Hepatocyte (in vitro differentiated cells): Measurements from ENCODE around the gene RAET1G. TPM values are rescaled to one million over a fixed set of nuclear protein-coding genes. Genes with fewer than 3 reads are reported as not detected.

Source experiments
- DNase-seq: peaks from one replicate; pipeline ENCODE4 v3.0.0-alpha.2; 2016; ENCODE audit warnings: low spot score
- H2AFZ ChIP-seq: fragments of 200-600 bp; sonication (generic); 2 replicates; pipeline ENCODE4 v1.6.0; 2016; ENCODE audit warnings: antibody characterized with exemption, mild to moderate bottlenecking
- H3K27ac ChIP-seq: fragments of 200-600 bp; sonication (generic); 2 replicates; pipeline ENCODE4 v1.5.1; 2016; ENCODE audit warnings: mild to moderate bottlenecking
- H3K27me3 ChIP-seq: fragments of 200-600 bp; sonication (generic); 2 replicates; pipeline ENCODE4 v1.6.1; 2016
- H3K36me3 ChIP-seq: fragments of 200-600 bp; sonication (generic); replicated peaks from 2 replicates; pipeline ENCODE4 v1.5.1; 2016; ENCODE audit warnings: low read depth; ENCODE audit not compliant: insufficient read depth
- H3K4me1 ChIP-seq: fragments of 200-600 bp; sonication (generic); 2 replicates; pipeline ENCODE4 v1.5.1; 2016; ENCODE audit warnings: mild to moderate bottlenecking, moderate library complexity; ENCODE audit not compliant: insufficient read depth
- H3K4me2 ChIP-seq: fragments of 200-600 bp; sonication (generic); 2 replicates; pipeline ENCODE4 v1.6.0; 2016
- H3K4me3 ChIP-seq: fragments of 200-600 bp; sonication (generic); 2 replicates; pipeline ENCODE4 v1.5.1; 2016; ENCODE audit warnings: mild to moderate bottlenecking
- H3K79me2 ChIP-seq: fragments of 200-600 bp; sonication (generic); 2 replicates; pipeline ENCODE4 v1.6.0; 2017; ENCODE audit warnings: mild to moderate bottlenecking
- H3K9me2 ChIP-seq: fragments of 200-600 bp; sonication (generic); replicated peaks from 2 replicates; pipeline ENCODE4 v1.6.0; 2017; ENCODE audit warnings: mild to moderate bottlenecking; ENCODE audit not compliant: insufficient read depth
- H3K9me3 ChIP-seq: fragments of 200-600 bp; sonication (generic); 2 replicates; pipeline ENCODE4 v1.5.1; 2016; ENCODE audit warnings: low read depth, mild to moderate bottlenecking
- H4K20me1 ChIP-seq: fragments of 200-600 bp; sonication (generic); 2 replicates; pipeline ENCODE4 v1.6.0; 2016; ENCODE audit warnings: mild to moderate bottlenecking; ENCODE audit not compliant: insufficient read depth, poor library complexity, severe bottlenecking
- CTCF ChIP-seq: fragments of 200-600 bp; sonication (generic); IDR thresholded peaks from 2 replicates; pipeline ENCODE4 v1.5.1; 2016; ENCODE audit warnings: antibody characterized with exemption, mild to moderate bottlenecking; ENCODE audit not compliant: poor library complexity
- EZH2 ChIP-seq: fragments of 200-600 bp; sonication (generic); IDR thresholded peaks from 2 replicates; pipeline ENCODE4 v1.6.1; 2016; ENCODE audit warnings: antibody characterized with exemption, mild to moderate bottlenecking, borderline replicate concordance
- EZH2phosphoT487 ChIP-seq: fragments of 200-600 bp; sonication (generic); IDR thresholded peaks from one replicate; pipeline ENCODE4 v1.6.1; 2018; ENCODE audit warnings: antibody characterized with exemption, mild to moderate bottlenecking, low read depth, moderate library complexity; ENCODE audit not compliant: unreplicated experiment, severe bottlenecking
- WGBS: methylation state at CpG from one replicate; pipeline ENCODE4 v1.1.6; 2016; ENCODE audit warnings: low lambda C conversion rate; ENCODE audit errors: missing lambda C conversion rate; 5-methylcytosine and 5-hydroxymethylcytosine counted together
- polyA plus RNA-seq: library from polyadenylated mRNA; unstranded; fragments of >200 nt; fragmentation: Nextera tagmentation; extraction: Ambion mirVana; gene quantifications from 2 replicates; pipeline ENCODE4 v1.2.1, GENCODE V29; 2016
- total RNA-seq: library from RNA; depleted of rRNA; stranded (reverse); fragments of >200 nt; gene quantifications from 2 replicates; pipeline ENCODE4 v1.2.3, GENCODE V29; 2014

RAET1G gene
- total and polyA plus RNA-seq, 2 experiments from 2014 or later = 0.31 to 1.5 TPM

GRCh38 chr6:149905911-149906371 lies 17.0 kb downstream of the RAET1G start:
- no peak for TF ChIP-seq EZH2phosphoT487
- TF ChIP-seq CTCF = no peak
- no peak for TF ChIP-seq EZH2
- Histone ChIP-seq H4K20me1 (no peaks in the 10 kb centered on the region), H3K27ac (no peak overlapping the region), H3K9me3 (no peaks in the 10 kb centered on the region), H3K36me3 (no peaks in the 10 kb centered on the region), H3K27me3 (no peaks in the 10 kb centered on the region), H3K79me2 (no peaks in the 10 kb centered on the region), H3K4me3 (no peak overlapping the region), H2AFZ (no peak overlapping the region), H3K4me1 (no peaks in the 10 kb centered on the region), H3K4me2 (no peak overlapping the region), H3K9me2 (no peaks in the 10 kb centered on the region)
- DNase-seq = no peak
- WGBS = 87% methylated on average over 6 of the region's 6 CpGs

GRCh38 chr6:149905371-149905910 lies 17.5 kb downstream of the RAET1G start:
- H3K9me3 ChIP-seq = no peaks in the 10 kb centered on the region
- H3K27ac ChIP-seq = no peak overlapping the region
- no peaks in the 10 kb centered on the region for H4K20me1 ChIP-seq
- H3K27me3 ChIP-seq = no peaks in the 10 kb centered on the region
- no peak overlapping the region for H3K4me3 ChIP-seq
- H2AFZ ChIP-seq = no peak overlapping the region
- no peaks in the 10 kb centered on the region for H3K36me3 ChIP-seq
- TF ChIP-seq EZH2 (no peak), EZH2phosphoT487 (no peak), CTCF (no peak)
- no peaks in the 10 kb centered on the region for H3K9me2 ChIP-seq
- H3K4me1 ChIP-seq = no peaks in the 10 kb centered on the region
- no peaks in the 10 kb centered on the region for H3K79me2 ChIP-seq
- no peak for DNase-seq
- H3K4me2 ChIP-seq = no peak overlapping the region
- WGBS = 95% methylated on average over 15 of the region's 18 CpGs

GRCh38 chr6:149904661-149905370 lies 18.1 kb downstream of the RAET1G start:
- WGBS = 87% methylated on average over 13 of the region's 13 CpGs
- H3K4me2 ChIP-seq = no peak overlapping the region
- no peak for DNase-seq
- no peak overlapping the region for H3K27ac ChIP-seq
- no peaks in the 10 kb centered on the region for H3K36me3 ChIP-seq
- H3K9me2 ChIP-seq = no peaks in the 10 kb centered on the region
- H3K4me3 ChIP-seq = no peak overlapping the region
- H3K4me1 ChIP-seq = no peaks in the 10 kb centered on the region
- no peaks in the 10 kb centered on the region for H3K79me2 ChIP-seq
- no peaks in the 10 kb centered on the region for H4K20me1 ChIP-seq
- no peak for TF ChIP-seq EZH2
- TF ChIP-seq EZH2phosphoT487 = no peak
- no peak for TF ChIP-seq CTCF
- H3K9me3 ChIP-seq = no peaks in the 10 kb centered on the region
- H3K27me3 ChIP-seq = no peaks in the 10 kb centered on the region
- no peak overlapping the region for H2AFZ ChIP-seq
